ENCODE results near the gene ARL4D.

- no peak for TF ChIP-seq CTCF (IDR thresholded peaks at IDR 0.05)
- TF ChIP-seq ZFX (IDR thresholded peaks at IDR 0.05; ENCODE audit: borderline replicate concordance), result no peak
Measured at GRCh38 chr17:43443381-43443780, 44.6 kb downstream of the ARL4D start.

Measured in 22Rv1 (cell line).